ENCODE data around the gene XPNPEP1.

DNA sequence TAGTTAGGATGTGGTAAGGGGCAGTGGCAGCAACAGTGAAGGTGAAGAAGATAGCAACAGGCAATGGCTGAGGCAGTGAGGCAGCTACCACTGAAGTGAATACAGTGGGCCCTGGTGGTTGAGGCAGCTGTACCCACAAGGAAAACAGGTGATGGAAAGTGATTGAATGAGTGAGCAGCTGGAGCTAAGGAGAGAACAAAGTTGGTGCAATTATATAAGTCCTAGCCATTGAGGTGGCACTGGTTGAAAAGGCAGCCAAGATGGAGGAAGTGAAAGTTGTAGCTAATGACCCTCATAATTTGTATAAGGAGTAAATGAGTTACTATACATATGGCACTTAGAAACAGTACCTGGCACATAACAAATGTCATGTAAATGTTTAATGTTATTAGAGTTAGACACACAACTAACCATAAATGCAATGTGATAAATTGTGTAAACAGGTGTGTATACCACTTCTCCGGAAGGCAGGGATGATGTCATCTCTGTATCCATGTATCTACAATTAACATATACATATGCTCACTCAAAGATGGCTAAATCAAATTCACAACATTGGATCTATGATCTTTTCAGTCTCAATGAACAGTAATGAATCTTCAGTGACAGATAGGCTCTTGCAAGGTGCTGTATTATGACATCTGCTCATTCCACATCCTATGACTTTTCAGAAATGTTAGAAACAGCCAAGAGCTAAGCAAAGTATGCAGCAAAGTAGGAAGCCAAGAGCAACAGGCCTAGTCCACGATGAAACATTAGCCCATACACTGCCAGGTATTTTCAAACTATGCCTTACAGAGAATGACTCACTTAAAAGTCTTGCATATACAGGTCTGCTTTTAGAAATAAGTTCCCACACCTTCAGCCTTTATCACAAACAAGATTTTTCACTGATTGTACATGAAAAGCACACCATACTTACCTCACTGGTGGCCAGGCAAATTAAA is 10.7 kb downstream of the XPNPEP1 start:
- TF ChIP-seq BACH2 (CRISPR knock-in tag; IDR thresholded peaks at IDR 0.05; ENCODE audit: borderline replicate concordance) (no peak), CSDC2 (CRISPR knock-in tag; IDR thresholded peaks at IDR 0.05) (no peak), TOX (CRISPR knock-in tag; IDR thresholded peaks at IDR 0.05; ENCODE audit: borderline replicate concordance) (no peak), ZFP3 (CRISPR knock-in tag; IDR thresholded peaks at IDR 0.05) (no peak), ZNF70 (CRISPR knock-in tag; IDR thresholded peaks at IDR 0.05) (no peak), ZC3H10 (CRISPR knock-in tag; IDR thresholded peaks at IDR 0.05) (no peak), ESRRG (CRISPR knock-in tag; IDR thresholded peaks at IDR 0.05) (no peak), TCF4 (CRISPR knock-in tag; IDR thresholded peaks at IDR 0.05; ENCODE audit: borderline replicate concordance) (no peak), PATZ1 (CRISPR knock-in tag; IDR thresholded peaks at IDR 0.05; ENCODE audit: borderline replicate concordance) (no peak), ARNTL (CRISPR knock-in tag; IDR thresholded peaks at IDR 0.05; ENCODE audit: borderline replicate concordance, low read depth) (no peak), OSR1 (CRISPR knock-in tag; IDR thresholded peaks at IDR 0.05) (no peak), RARB (CRISPR knock-in tag; IDR thresholded peaks at IDR 0.05) (no peak)
- TF ChIP-seq, protein P1, sequence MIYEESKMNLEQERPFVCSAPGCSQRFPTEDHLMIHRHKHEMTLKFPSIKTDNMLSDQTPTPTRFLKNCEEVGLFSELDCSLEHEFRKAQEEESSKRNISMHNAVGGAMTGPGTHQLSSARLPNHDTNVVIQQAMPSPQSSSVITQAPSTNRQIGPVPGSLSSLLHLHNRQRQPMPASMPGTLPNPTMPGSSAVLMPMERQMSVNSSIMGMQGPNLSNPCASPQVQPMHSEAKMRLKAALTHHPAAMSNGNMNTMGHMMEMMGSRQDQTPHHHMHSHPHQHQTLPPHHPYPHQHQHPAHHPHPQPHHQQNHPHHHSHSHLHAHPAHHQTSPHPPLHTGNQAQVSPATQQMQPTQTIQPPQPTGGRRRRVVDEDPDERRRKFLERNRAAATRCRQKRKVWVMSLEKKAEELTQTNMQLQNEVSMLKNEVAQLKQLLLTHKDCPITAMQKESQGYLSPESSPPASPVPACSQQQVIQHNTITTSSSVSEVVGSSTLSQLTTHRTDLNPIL (CRISPR knock-in tag; IDR thresholded peaks at IDR 0.05; ENCODE audit: low read depth) = no peak
- TF ChIP-seq, protein P2, sequence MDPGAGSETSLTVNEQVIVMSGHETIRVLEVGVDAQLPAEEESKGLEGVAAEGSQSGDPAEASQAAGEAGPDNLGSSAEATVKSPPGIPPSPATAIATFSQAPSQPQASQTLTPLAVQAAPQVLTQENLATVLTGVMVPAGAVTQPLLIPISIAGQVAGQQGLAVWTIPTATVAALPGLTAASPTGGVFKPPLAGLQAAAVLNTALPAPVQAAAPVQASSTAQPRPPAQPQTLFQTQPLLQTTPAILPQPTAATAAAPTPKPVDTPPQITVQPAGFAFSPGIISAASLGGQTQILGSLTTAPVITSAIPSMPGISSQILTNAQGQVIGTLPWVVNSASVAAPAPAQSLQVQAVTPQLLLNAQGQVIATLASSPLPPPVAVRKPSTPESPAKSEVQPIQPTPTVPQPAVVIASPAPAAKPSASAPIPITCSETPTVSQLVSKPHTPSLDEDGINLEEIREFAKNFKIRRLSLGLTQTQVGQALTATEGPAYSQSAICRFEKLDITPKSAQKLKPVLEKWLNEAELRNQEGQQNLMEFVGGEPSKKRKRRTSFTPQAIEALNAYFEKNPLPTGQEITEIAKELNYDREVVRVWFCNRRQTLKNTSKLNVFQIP (CRISPR knock-in tag; IDR thresholded peaks at IDR 0.05; ENCODE audit: borderline replicate concordance, low read depth) = no peak

Measured in SK-N-SH treated with all-trans-retinoic acid at 6 μM for 48 hours (cell line).